NT2/D1 (cell line): ENCODE results near the gene TCIRG1.

ENCODE experiments used
- SUZ12 ChIP-seq: IDR thresholded peaks from 2 replicates; pipeline ENCODE4 v1.6.1; 2011; ENCODE audit not compliant: insufficient read length, insufficient read depth; ENCODE audit errors: extremely low read depth
- ZNF274 ChIP-seq: IDR thresholded peaks from 2 replicates; pipeline ENCODE4 v1.6.1; 2011; ENCODE audit warnings: mild to moderate bottlenecking, low read depth, low read length

DNA sequence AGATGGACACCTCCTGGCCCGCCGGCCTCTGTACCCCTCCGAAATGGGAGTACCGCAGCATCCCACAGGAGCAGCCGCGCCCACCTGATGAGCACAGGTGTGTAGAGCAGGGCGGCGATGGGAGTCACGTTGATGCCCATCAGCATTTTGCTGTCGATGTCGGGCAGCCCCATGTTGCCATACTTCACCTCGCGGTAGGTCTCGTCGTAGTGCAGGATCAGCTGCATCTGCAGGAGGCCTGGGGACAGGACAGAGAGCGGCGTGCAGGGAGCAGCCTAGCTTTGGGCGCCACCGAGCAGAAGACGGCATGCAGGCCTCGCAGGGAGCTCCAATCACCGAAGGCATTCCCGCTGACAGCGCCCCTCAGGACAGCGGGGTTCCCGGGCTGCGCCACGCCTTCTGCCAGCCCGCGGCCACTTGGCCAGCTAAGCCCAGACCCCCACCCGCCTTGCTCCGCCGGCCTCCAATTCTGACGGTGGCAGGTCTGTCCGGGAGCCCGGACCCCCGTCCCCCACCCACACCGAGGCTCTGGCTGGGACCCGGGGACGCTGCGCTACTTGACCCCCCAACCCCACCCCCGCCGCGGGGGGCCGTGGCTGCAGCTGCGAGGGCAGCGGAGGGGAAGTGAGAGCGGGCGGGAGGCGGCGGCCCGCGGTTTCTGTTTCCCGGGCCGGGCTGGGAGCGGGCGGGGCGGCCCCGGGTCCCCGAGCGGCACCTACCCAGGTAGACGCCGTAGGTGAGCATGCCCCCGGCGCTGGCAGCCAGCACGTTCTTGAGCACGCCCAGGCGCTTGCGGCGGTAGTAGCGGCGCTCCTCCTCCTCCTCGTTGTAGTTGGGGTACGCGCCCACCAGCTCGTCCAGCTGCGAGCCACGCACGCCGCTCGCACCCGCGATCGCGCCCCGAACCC is 35.6 kb upstream of the TCIRG1 start:
- no peak for TF ChIP-seq ZNF274
- no peak for TF ChIP-seq SUZ12
